CD8-positive, alpha-beta memory T cell (primary cell): ENCODE data around the gene NCR3LG1. TPM values are rescaled to one million over a fixed set of nuclear protein-coding genes. Genes with fewer than 3 reads are reported as not detected.

Source experiments
- CTCF ChIA-PET: fragments of 350-600 bp; sonication (Branson Sonifier 250); formaldehyde crosslinking; loops from one replicate; lab custom pipeline; 2021; ENCODE audit warnings: antibody characterized with exemption; lab: Charles Lee
- POLR2A ChIA-PET: fragments of 350-600 bp; sonication (Branson Sonifier 250); formaldehyde crosslinking; loops from one replicate; lab custom pipeline; 2021; ENCODE audit warnings: antibody characterized with exemption; lab: Charles Lee
- DNase-seq, 5 donors: peaks; one replicate each; pipeline versions ENCODE4 v3.0.0 to v3.0.0-alpha.2; 2020 to 2022; ENCODE audit warnings: mixed read lengths in 1 of 5
- H3K27ac ChIP-seq: one replicate; pipeline ENCODE4 v1.7.0; 2013; ENCODE audit warnings: low read depth, mild to moderate bottlenecking, low read length, moderate library complexity
- H3K27me3 ChIP-seq: 2 replicates; pipeline ENCODE4 v1.7.0; 2013; ENCODE audit warnings: low read length, mild to moderate bottlenecking; ENCODE audit not compliant: insufficient read depth, poor library complexity, severe bottlenecking
- H3K36me3 ChIP-seq: 2 replicates; pipeline ENCODE4 v1.7.0; 2013; ENCODE audit warnings: mild to moderate bottlenecking, low read length, moderate library complexity; ENCODE audit not compliant: insufficient read depth
- H3K4me1 ChIP-seq: 2 replicates; pipeline ENCODE4 v1.7.0; 2013; ENCODE audit warnings: mild to moderate bottlenecking, low read length, moderate library complexity; ENCODE audit not compliant: insufficient read depth
- H3K4me3 ChIP-seq: 2 replicates; pipeline ENCODE4 v1.7.0; 2013; ENCODE audit warnings: mild to moderate bottlenecking, low read length
- H3K9me3 ChIP-seq: 2 replicates; pipeline ENCODE4 v1.7.0; 2013; ENCODE audit warnings: mild to moderate bottlenecking, low read length
- H3K27ac Mint-ChIP-seq, 8 donors: one replicate each; pipeline ENCODE4 v1.8.0; 2020 to 2021; ENCODE audit warnings: mixed read lengths in 8 of 8, mild to moderate bottlenecking in 6 of 8, inconsistent platforms in 3 of 8, moderate library complexity in 3 of 8
- H3K27me3 Mint-ChIP-seq, 2 donors: one replicate each; pipeline ENCODE4 v1.8.0; 2020 to 2021; ENCODE audit warnings: mixed read lengths in 2 of 2, mild to moderate bottlenecking in 1 of 2, moderate library complexity in 1 of 2
- H3K36me3 Mint-ChIP-seq, 3 donors: one replicate each; pipeline ENCODE4 v1.8.0; 2020 to 2021; ENCODE audit warnings: mixed read lengths in 3 of 3, inconsistent platforms in 1 of 3, mild to moderate bottlenecking in 1 of 3
- H3K4me1 Mint-ChIP-seq, 3 donors: one replicate each; pipeline ENCODE4 v1.8.0; 2020 to 2021; ENCODE audit warnings: mixed read lengths in 3 of 3, inconsistent platforms in 1 of 3, mild to moderate bottlenecking in 1 of 3
- H3K4me3 Mint-ChIP-seq, 7 donors: one replicate each; pipeline ENCODE4 v1.8.0; 2020 to 2021; ENCODE audit warnings: mixed read lengths in 7 of 7, mild to moderate bottlenecking in 6 of 7, moderate library complexity in 4 of 7, inconsistent platforms in 2 of 7
- H3K9me3 Mint-ChIP-seq, 5 donors: one replicate each; pipeline ENCODE4 v1.8.0; 2020 to 2022; ENCODE audit warnings: mixed read lengths in 5 of 5, mild to moderate bottlenecking in 3 of 5, moderate library complexity in 2 of 5, inconsistent platforms in 1 of 5
- polyA plus RNA-seq: library from polyadenylated mRNA; unstranded; fragments of 300-500 nt; fragmentation: Illumina TruSeq; gene quantifications from one replicate; pipeline ENCODE4 v1.2.3, GENCODE V29; 2021
- total RNA-seq, 2 experiments: library from RNA; stranded (reverse); gene quantifications; one replicate each; pipeline ENCODE4 v1.2.3, GENCODE V29; 2021

The NCR3LG1 gene
- total and polyA plus RNA-seq, 3 experiments from 2014 or later: 0.03 to 6.0 (median 5.9) TPM

GRCh38 chr11:17343257-17343656, 8.3 kb upstream of the NCR3LG1 start:
- peak overlapping the region in 1 of 8 donors; percentile 1 for H3K27ac Mint-ChIP-seq

GRCh38 chr11:17343907-17344306, 7.7 kb upstream of the NCR3LG1 start:
- H3K4me1 ChIP-seq: no peaks in the 10 kb centered on the region
- DNase-seq: no peak
- POLR2A ChIA-PET: no interaction called here
- peaks cover 0 to 9% (median 3%) of the 10 kb centered on the region in 3 donors for H3K36me3 Mint-ChIP-seq
- H3K9me3 Mint-ChIP-seq: no peaks in the 10 kb centered on the region
- peaks cover 0 to 1% of the 10 kb centered on the region in 2 donors for H3K27me3 Mint-ChIP-seq
- H3K27me3 ChIP-seq: no peaks in the 10 kb centered on the region
- no peak overlapping the region for H3K27ac Mint-ChIP-seq
- H3K9me3 ChIP-seq: no peaks in the 10 kb centered on the region
- CTCF ChIA-PET: no interaction called here
- H3K4me3 Mint-ChIP-seq: no peak overlapping the region
- no peaks in the 10 kb centered on the region for H3K4me1 Mint-ChIP-seq
- no peaks in the 10 kb centered on the region for H3K36me3 ChIP-seq
- no peak overlapping the region for H3K4me3 ChIP-seq
- no peak overlapping the region for H3K27ac ChIP-seq

More at GRCh38 chr11:17343257-17343656, 8.3 kb upstream of the NCR3LG1 start:
- ChIA-PET CTCF (no interaction called here), POLR2A (no interaction called here)
- peaks cover 0 to 9% (median 3%) of the 10 kb centered on the region in 3 donors for H3K36me3 Mint-ChIP-seq
- H3K9me3 Mint-ChIP-seq: no peaks in the 10 kb centered on the region
- H3K4me3 Mint-ChIP-seq: no peak overlapping the region
- DNase-seq: no peak
- no peaks in the 10 kb centered on the region for H3K4me1 ChIP-seq
- H3K4me1 Mint-ChIP-seq: no peaks in the 10 kb centered on the region
- H3K9me3 ChIP-seq: no peaks in the 10 kb centered on the region
- H3K36me3 ChIP-seq: no peaks in the 10 kb centered on the region
- no peak overlapping the region for H3K27ac ChIP-seq
- no peaks in the 10 kb centered on the region for H3K27me3 ChIP-seq
- H3K4me3 ChIP-seq: no peak overlapping the region
- peaks cover 0 to 1% of the 10 kb centered on the region in 2 donors for H3K27me3 Mint-ChIP-seq

- H3K27me3 Mint-ChIP-seq: peaks cover 0 to 1% of the 10 kb centered on the region in 2 donors
- peaks cover 0 to 9% (median 3%) of the 10 kb centered on the region in 3 donors for H3K36me3 Mint-ChIP-seq
- H3K4me3 ChIP-seq: no peak overlapping the region
These were observed 3.9 kb upstream of the NCR3LG1 start for GRCh38 chr11:17347676-17348075.

GRCh38 chr11:17350455-17351171, 987 bp upstream of the NCR3LG1 start:
- no peak overlapping the region for H3K4me3 ChIP-seq
- Mint-ChIP-seq H3K9me3 (peaks cover 0 to 5% (median 0%) of the 10 kb centered on the region in 5 donors), H3K4me3 (peak overlapping the region; percentile 90 to 97 (median 93)), H3K27ac (peak overlapping the region; percentile 71 to 99 (median 94)), H3K36me3 (peaks cover 0 to 9% (median 0%) of the 10 kb centered on the region in 3 donors), H3K27me3 (no peaks in the 10 kb centered on the region), H3K4me1 (peaks cover 29 to 44% (median 30%) of the 10 kb centered on the region in 3 donors)
- H3K4me1 ChIP-seq: peaks cover 15% of the 10 kb centered on the region
- H3K27me3 ChIP-seq: no peaks in the 10 kb centered on the region
- DNase-seq: no peak
- H3K9me3 ChIP-seq: no peaks in the 10 kb centered on the region
- ChIA-PET POLR2A (interaction anchor here (0.5 kb wide), 1 partner anchor 107 kb away, joined by 3 read pairs; no protein-coding TSS in a partner anchor), CTCF (interaction anchor here (0.6 to 0.9 kb wide), 2 partner anchors 14 to 121 kb away, joined by 3 read pairs; no protein-coding TSS in a partner anchor)
- H3K36me3 ChIP-seq: no peaks in the 10 kb centered on the region
- no peak overlapping the region for H3K27ac ChIP-seq

More at GRCh38 chr11:17347676-17348075, 3.9 kb upstream of the NCR3LG1 start:
- POLR2A ChIA-PET: interaction anchor here (0.5 to 0.7 kb wide), 2 partner anchors 72 to 270 kb away, joined by 5 to 12 read pairs; partner anchors contain the start of gene RPS13
- Mint-ChIP-seq H3K9me3 (no peaks in the 10 kb centered on the region), H3K4me1 (peaks cover 12 to 23% (median 13%) of the 10 kb centered on the region in 3 donors), H3K27ac (no peak overlapping the region), H3K4me3 (no peak overlapping the region)
- Histone ChIP-seq H3K27me3 (no peaks in the 10 kb centered on the region), H3K27ac (no peak overlapping the region), H3K9me3 (no peaks in the 10 kb centered on the region), H3K36me3 (no peaks in the 10 kb centered on the region), H3K4me1 (peaks cover 5% of the 10 kb centered on the region)
- CTCF ChIA-PET: interaction anchor here (0.7 kb wide), 1 partner anchor 1374 kb away, joined by 3 read pairs; no protein-coding TSS in a partner anchor
- DNase-seq: no peak

- Histone ChIP-seq H3K9me3 (no peaks in the 10 kb centered on the region), H3K27ac (no peak overlapping the region), H3K4me1 (peaks cover 15% of the 10 kb centered on the region), H3K4me3 (peak overlapping the region; percentile 56), H3K36me3 (no peaks in the 10 kb centered on the region), H3K27me3 (no peaks in the 10 kb centered on the region)
- H3K27ac Mint-ChIP-seq: peak overlapping the region; percentile 71 to 99 (median 94)
- H3K27me3 Mint-ChIP-seq: no peaks in the 10 kb centered on the region
- ChIA-PET POLR2A (no interaction called here), CTCF (interaction anchor here (0.6 to 0.9 kb wide), 2 partner anchors 15 to 121 kb away, joined by 3 read pairs; no protein-coding TSS in a partner anchor)
- peak overlapping the region; percentile 90 to 97 (median 93) for H3K4me3 Mint-ChIP-seq
- peaks cover 0 to 9% (median 0%) of the 10 kb centered on the region in 3 donors for H3K36me3 Mint-ChIP-seq
- peaks cover 0 to 5% (median 0%) of the 10 kb centered on the region in 5 donors for H3K9me3 Mint-ChIP-seq
- DNase-seq: no peak
- peaks cover 29 to 44% (median 30%) of the 10 kb centered on the region in 3 donors for H3K4me1 Mint-ChIP-seq
These were observed 459 bp upstream of the NCR3LG1 start for GRCh38 chr11:17351172-17351509.

- H3K27me3 Mint-ChIP-seq: no peaks in the 10 kb centered on the region
- Histone ChIP-seq H3K27ac (peak overlapping the region; percentile 33), H3K36me3 (no peaks in the 10 kb centered on the region), H3K9me3 (no peaks in the 10 kb centered on the region), H3K4me3 (peak overlapping the region; percentile 54), H3K4me1 (peaks cover 15% of the 10 kb centered on the region), H3K27me3 (no peaks in the 10 kb centered on the region)
- CTCF ChIA-PET: interaction anchor here (0.8 to 2.1 kb wide), 11 partner anchors 8 to 123 kb away, joined by 3 to 12 read pairs (median 3); partner anchors contain the start of gene KCNJ11
- DNase-seq: peak; percentile 35 to 64 (median 60)
- peak overlapping the region; percentile 67 to 99 (median 95) for H3K27ac Mint-ChIP-seq
- POLR2A ChIA-PET: interaction anchor here (1.1 to 1.6 kb wide), 4 partner anchors 76 to 275 kb away, joined by 3 to 7 read pairs (median 5); partner anchors contain the start of genes NUCB2, PIK3C2A and RPS13
- peaks cover 29 to 44% (median 30%) of the 10 kb centered on the region in 3 donors for H3K4me1 Mint-ChIP-seq
- H3K9me3 Mint-ChIP-seq: peaks cover 0 to 5% (median 0%) of the 10 kb centered on the region in 5 donors
- H3K4me3 Mint-ChIP-seq: peak overlapping the region; percentile 90 to 97 (median 93)
- peaks cover 0 to 9% (median 4%) of the 10 kb centered on the region in 3 donors for H3K36me3 Mint-ChIP-seq
These were observed 1.6 kb downstream of the NCR3LG1 start for GRCh38 chr11:17352950-17353820.

GRCh38 chr11:17353821-17354600, 2.4 kb downstream of the NCR3LG1 start:
- DNase-seq: peak in 1 of 5 donors; percentile 10
- H3K9me3 Mint-ChIP-seq: peaks cover 0 to 5% (median 0%) of the 10 kb centered on the region in 5 donors
- H3K9me3 ChIP-seq: no peaks in the 10 kb centered on the region
- peak overlapping the region; percentile 54 for H3K4me3 ChIP-seq
- H3K27ac Mint-ChIP-seq: peak overlapping the region; percentile 56 to 99 (median 94)
- ChIA-PET CTCF (interaction anchor here (0.7 to 2.1 kb wide), 18 partner anchors 9 to 150 kb away, joined by 3 to 12 read pairs (median 3); partner anchors contain the start of gene KCNJ11), POLR2A (interaction anchor here (0.6 to 1.6 kb wide), 5 partner anchors 25 to 276 kb away, joined by 3 to 13 read pairs (median 5); partner anchors contain the start of genes NUCB2, PIK3C2A and RPS13)
- H3K4me3 Mint-ChIP-seq: peak overlapping the region; percentile 90 to 97 (median 93)
- H3K36me3 ChIP-seq: no peaks in the 10 kb centered on the region
- H3K36me3 Mint-ChIP-seq: peaks cover 0 to 11% (median 5%) of the 10 kb centered on the region in 3 donors
- no peak overlapping the region for H3K27ac ChIP-seq
- H3K27me3 ChIP-seq: no peaks in the 10 kb centered on the region
- H3K27me3 Mint-ChIP-seq: no peaks in the 10 kb centered on the region
- peaks cover 15% of the 10 kb centered on the region for H3K4me1 ChIP-seq
- H3K4me1 Mint-ChIP-seq: peaks cover 30 to 44% (median 31%) of the 10 kb centered on the region in 3 donors
